Activated T-cell treated with anti-CD3 and anti-CD28 coated beads for 4 hours (primary cell): ENCODE results near the gene IGSF8.
A peak's percentile ranks its signal among the peaks of the same experiment; 100 is the strongest.
"Not testable (repeated sequence)": the region's sequence is repeated elsewhere in the genome, so short reads cannot be mapped to it uniquely, and the experiment has no call there.

Source experiments
- DNase-seq: peaks from one replicate; pipeline ENCODE4 v3.0.0-alpha.2; 2020

The IGSF8 gene

DNA sequence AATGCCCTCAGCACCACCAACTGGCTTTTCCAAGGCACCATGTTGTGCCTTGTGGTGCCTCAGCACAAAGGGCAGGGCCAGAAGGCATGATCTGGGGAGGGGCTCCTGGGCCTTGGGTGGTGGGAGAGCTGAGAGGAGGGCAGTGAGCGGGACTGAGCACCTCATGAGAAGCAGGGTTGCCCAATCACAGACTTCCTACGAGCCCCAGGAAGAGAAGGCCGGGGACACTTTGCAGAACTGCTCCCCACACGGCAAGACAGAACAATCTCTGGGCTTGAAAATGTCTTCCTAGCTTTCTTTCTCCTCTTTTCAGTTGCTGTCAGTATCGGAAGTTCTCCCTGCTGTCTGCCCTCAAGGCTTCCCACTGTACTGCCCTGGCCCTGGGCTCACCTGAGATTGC, 35.2 kb downstream of the IGSF8 start:
- no peak for DNase-seq

DNA sequence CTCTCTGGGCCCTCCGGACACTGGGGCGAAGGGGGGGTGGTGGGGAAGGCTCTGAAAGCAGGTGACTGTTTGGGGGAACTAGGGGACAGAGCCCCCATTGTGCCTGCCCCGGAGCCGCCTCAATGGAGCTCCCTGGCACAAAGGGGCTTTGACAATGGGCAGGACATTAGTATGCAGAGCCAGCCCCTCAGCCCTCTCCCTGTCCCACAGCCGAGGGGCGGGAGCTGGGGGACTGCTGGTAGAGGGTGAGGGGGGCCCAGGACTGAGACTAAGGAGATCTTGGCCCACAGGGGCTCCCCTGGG, 36.2 kb downstream of the IGSF8 start:
- no peak for DNase-seq

GRCh38 chr1:160061369-160062229, 36.8 kb downstream of the IGSF8 start:
- no peak for DNase-seq

- DNase-seq: no peak
These were observed 40.3 kb downstream of the IGSF8 start for GRCh38 chr1:160058087-160058486.

DNA sequence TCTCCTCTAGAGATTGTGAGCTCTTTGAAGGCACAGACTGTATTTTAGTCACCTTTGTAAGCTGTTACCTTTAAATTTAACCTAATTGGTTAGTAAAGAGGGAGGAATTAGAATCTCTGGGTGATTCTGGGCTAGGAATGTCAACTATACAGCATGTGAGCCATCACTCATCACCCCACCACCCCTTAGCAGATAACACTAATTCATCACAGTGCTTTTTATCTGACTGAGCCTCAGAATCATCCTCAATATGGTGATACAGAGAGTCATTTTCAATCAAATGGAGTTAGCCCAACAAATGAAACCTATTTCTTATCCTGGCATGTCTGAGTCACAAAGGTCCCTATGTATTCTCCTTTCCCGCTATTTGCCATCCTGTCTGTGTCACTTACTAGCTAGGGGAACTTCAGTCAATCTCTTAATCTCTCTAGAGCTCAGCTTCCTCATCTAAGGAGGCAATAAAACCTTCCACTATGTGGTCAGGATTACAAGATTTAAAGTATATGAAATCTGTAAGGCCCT, 41.7 kb downstream of the IGSF8 start:
- DNase-seq: no peak

GRCh38 chr1:160053548-160054365, 44.7 kb downstream of the IGSF8 start:
- no peak for DNase-seq

- no peak for DNase-seq
These were observed 45.5 kb downstream of the IGSF8 start for GRCh38 chr1:160052936-160053335.

DNA sequence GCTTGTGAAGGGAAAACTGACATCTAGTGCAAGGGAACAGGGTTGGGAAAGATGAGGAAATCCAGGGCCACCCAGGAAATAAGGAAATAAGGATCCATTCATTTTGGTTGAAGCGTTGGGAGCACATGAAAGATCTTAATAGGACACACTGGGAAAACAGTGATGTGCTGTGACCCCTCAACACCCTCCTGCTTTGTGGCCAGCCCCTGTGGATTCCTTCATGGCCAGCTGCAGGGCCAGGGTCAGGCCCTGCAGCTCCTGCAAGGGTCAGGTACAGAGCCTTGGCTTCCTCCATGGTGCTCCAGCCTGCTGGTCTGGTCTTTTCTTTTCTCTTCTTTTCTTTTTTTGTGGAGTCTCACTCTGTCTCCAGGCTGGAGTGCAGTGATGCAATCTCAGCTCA, 47.8 kb downstream of the IGSF8 start:
- DNase-seq: no peak

GRCh38 chr1:160050182-160050581, 48.2 kb downstream of the IGSF8 start:
- not testable (repeated sequence) for DNase-seq

DNA sequence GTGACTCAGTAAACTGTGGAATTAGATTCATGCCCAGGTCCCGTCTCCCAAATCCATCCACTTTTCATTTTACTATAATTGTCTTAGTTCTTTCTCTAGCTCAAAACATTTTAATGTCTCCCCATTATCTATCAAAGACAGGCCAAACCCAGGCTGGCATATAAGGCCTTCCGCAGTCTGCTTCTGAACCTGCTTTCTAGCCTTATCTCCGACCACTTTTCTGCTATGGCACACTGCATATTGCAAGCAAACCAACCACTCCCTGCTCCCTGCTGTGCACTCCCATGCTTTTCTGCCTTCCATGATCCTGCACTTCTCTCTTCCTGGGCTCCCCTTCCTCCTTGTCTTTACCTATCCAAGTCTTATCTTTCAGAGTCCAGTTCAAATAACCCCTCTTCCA, 49.3 kb downstream of the IGSF8 start:
- no peak for DNase-seq

- DNase-seq: no peak
These were observed 50.1 kb downstream of the IGSF8 start for GRCh38 chr1:160048335-160048734.

DNA sequence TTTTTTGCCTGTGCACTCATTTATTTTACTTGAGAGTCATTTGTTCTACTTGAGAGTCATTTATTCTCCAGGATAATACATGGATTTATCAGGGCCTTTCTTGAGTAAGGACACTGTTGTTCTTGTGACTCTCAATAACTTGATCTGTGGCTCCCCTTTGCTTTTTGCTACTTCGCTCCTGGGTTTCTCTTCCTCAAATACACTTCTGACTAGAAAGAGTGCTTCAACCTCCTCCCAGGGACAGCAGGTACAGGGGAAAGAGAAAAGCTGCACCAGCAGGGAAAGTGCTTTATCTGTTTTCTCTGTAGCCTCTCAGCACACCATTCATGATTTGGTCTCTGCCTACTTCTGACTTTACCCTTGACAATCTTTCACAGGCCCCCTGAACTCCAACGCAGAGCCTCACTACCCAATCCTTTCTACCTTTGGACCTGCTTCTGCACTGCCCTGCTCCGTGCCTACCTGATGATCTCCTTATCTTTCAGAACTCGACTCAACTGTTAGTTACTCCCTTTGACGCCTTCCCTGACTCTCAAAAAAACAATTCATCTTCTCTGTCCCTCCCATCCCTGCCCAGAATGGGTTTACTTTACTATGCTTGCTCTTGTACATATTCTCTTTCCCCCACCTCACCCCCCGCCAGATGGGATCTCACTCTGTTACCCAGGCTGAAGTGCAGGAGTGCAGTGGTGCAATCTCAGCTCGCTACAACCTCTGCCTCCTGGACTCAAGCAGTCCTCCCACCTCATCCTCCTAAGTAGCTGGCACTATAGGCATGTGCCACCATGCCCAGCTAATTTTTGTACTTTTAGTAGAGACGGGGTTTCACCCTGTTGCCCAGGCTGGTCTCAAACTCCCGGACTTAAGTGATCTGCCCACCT, 51.1 kb downstream of the IGSF8 start:
- DNase-seq: no peak

- DNase-seq: peak; percentile 18
These were observed 51.8 kb downstream of the IGSF8 start for GRCh38 chr1:160046494-160047110.

DNA sequence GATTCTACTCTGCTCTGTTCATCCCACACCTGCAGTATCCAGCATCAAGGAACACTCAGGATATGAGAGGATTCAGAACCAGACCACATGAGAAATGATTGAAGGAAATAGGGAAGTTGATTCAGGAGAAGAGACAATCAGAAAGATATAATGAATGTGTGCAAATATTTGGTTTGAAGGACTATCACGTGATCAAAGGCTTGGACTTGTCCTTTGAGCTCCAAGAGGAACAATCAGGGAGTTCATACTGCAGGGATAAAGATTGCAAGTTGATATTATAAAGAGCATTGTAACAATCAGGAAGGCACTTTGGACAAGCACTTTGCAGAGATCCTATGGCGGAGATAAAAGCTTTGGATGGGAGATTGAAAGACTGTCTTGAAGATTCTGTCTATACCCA, 52.8 kb downstream of the IGSF8 start:
- DNase-seq: no peak

GRCh38 chr1:160043543-160043942, 54.9 kb downstream of the IGSF8 start:
- DNase-seq: no peak
